SU-DHL-6 (cell line): ENCODE measurements around the gene PKP2.

Experiments used
- H2AFZ ChIP-seq: fragments of 200-600 bp; sonication (generic); 2 replicates; pipeline ENCODE4 v1.6.1; 2014; ENCODE audit warnings: low read depth, mild to moderate bottlenecking, moderate library complexity, mixed read lengths, antibody characterized with exemption, low read length; ENCODE audit not compliant: severe bottlenecking
- H3F3A ChIP-seq: fragments of 200-600 bp; shearing (Covaris generic); 2 replicates; pipeline ENCODE4 v1.6.0; 2016; ENCODE audit warnings: antibody characterized with exemption, mild to moderate bottlenecking; ENCODE audit not compliant: insufficient read depth
- H3K27ac ChIP-seq: fragments of 200-600 bp; sonication (generic); 2 replicates; pipeline ENCODE4 v1.5.1; 2016; ENCODE audit warnings: low read depth, mild to moderate bottlenecking, low read length, moderate library complexity, mixed read lengths
- H3K27me3 ChIP-seq: fragments of 200-600 bp; sonication (generic), shearing (Covaris generic); 2 replicates; pipeline ENCODE4 v1.6.0; 2014; ENCODE audit warnings: mild to moderate bottlenecking, low read length
- H3K36me3 ChIP-seq: fragments of 200-600 bp; sonication (generic); 2 replicates; pipeline ENCODE4 v1.6.1; 2014; ENCODE audit warnings: mild to moderate bottlenecking, low read length, mixed read lengths
- H3K4me2 ChIP-seq: fragments of 300-600, 200-600 bp; shearing (Covaris generic), sonication (generic); 2 replicates; pipeline ENCODE4 v1.6.0; 2014; ENCODE audit warnings: low read length, low read depth, mild to moderate bottlenecking; ENCODE audit not compliant: poor library complexity, severe bottlenecking
- H3K4me3 ChIP-seq: fragments of 200-600 bp; sonication (generic); 2 replicates; pipeline ENCODE4 v1.5.1; 2014; ENCODE audit warnings: antibody characterized with exemption, low read length, mild to moderate bottlenecking, mixed read lengths; ENCODE audit not compliant: insufficient read depth, poor library complexity, severe bottlenecking
- H3K79me2 ChIP-seq: fragments of 200-600 bp; sonication (generic); 2 replicates; pipeline ENCODE4 v1.6.1; 2014; ENCODE audit warnings: mild to moderate bottlenecking, low read length, moderate library complexity; ENCODE audit not compliant: insufficient read depth
- H3K9ac ChIP-seq: fragments of 200-600 bp; sonication (generic); 2 replicates; pipeline ENCODE4 v1.7.0; 2014; ENCODE audit warnings: mild to moderate bottlenecking, low read length
- H3K9me2 ChIP-seq: fragments of 200-600 bp; sonication (generic); replicated peaks from 2 replicates; pipeline ENCODE4 v1.6.1; 2014; ENCODE audit warnings: low read length; ENCODE audit not compliant: insufficient read depth
- H3K9me3 ChIP-seq: fragments of 200-600 bp; sonication (generic); 2 replicates; pipeline ENCODE4 v1.6.1; 2014; ENCODE audit warnings: low read length, mixed read lengths; ENCODE audit not compliant: insufficient read depth
- H4K20me1 ChIP-seq: fragments of 200-600 bp; sonication (generic); 2 replicates; pipeline ENCODE4 v1.6.1; 2014; ENCODE audit warnings: low read depth, mild to moderate bottlenecking, antibody characterized with exemption, low read length, moderate library complexity, mixed read lengths
- EZH2phosphoT487 ChIP-seq: fragments of 200-600 bp; sonication (generic), shearing (Covaris generic); conservative IDR thresholded peaks from 2 replicates; pipeline ENCODE4 v1.6.1; 2018; ENCODE audit warnings: mild to moderate bottlenecking, antibody characterized with exemption, low read length, moderate library complexity, mixed read lengths
- TF ChIP-seq, protein P1 (sequence below): fragments of 200-600 bp; sonication (generic); IDR thresholded peaks from one replicate; pipeline ENCODE4 v1.5.1; 2017; ENCODE audit warnings: antibody characterized with exemption, mild to moderate bottlenecking, low read length, moderate library complexity; ENCODE audit not compliant: insufficient read depth, poor library complexity, severe bottlenecking

PKP2 gene

DNA sequence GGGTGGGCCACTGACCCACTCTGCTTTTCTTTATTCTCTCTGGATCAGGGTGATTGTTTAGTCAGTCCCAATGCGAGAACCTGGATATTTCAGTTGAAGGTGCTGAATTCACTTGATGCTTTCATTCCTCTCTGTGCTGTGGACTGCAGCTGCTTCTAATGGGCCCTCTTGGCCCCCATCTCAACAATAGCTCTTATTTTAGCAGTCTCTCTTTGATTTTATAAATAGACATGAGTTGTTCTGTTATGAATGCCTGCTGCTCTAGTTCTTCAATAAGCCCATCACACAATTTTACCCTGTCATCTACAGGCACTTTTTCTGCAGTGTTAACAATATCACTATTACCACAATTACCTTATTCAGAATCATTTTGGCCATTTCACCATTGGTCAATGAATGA lies 86.7 kb downstream of the PKP2 start:
- H3K79me2 ChIP-seq = no peaks in the 10 kb centered on the region
- TF ChIP-seq EZH2phosphoT487 = no peak
- TF ChIP-seq, protein P1, sequence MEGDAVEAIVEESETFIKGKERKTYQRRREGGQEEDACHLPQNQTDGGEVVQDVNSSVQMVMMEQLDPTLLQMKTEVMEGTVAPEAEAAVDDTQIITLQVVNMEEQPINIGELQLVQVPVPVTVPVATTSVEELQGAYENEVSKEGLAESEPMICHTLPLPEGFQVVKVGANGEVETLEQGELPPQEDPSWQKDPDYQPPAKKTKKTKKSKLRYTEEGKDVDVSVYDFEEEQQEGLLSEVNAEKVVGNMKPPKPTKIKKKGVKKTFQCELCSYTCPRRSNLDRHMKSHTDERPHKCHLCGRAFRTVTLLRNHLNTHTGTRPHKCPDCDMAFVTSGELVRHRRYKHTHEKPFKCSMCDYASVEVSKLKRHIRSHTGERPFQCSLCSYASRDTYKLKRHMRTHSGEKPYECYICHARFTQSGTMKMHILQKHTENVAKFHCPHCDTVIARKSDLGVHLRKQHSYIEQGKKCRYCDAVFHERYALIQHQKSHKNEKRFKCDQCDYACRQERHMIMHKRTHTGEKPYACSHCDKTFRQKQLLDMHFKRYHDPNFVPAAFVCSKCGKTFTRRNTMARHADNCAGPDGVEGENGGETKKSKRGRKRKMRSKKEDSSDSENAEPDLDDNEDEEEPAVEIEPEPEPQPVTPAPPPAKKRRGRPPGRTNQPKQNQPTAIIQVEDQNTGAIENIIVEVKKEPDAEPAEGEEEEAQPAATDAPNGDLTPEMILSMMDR = no peak
- no peak overlapping the region for H2AFZ ChIP-seq
- H3K4me3 ChIP-seq = no peak overlapping the region
- no peaks in the 10 kb centered on the region for H3K9me2 ChIP-seq
- no peaks in the 10 kb centered on the region for H3K27me3 ChIP-seq
- no peak overlapping the region for H3K4me2 ChIP-seq
- H3K36me3 ChIP-seq = no peaks in the 10 kb centered on the region
- H3K9ac ChIP-seq = no peak overlapping the region
- H4K20me1 ChIP-seq = no peaks in the 10 kb centered on the region
- H3K9me3 ChIP-seq = 0 out of 2 replicates have a peak, but pooled peaks cover 3% of the 10 kb centered on the region
- no peak overlapping the region for H3K27ac ChIP-seq
- no peaks in the 10 kb centered on the region for H3F3A ChIP-seq

DNA sequence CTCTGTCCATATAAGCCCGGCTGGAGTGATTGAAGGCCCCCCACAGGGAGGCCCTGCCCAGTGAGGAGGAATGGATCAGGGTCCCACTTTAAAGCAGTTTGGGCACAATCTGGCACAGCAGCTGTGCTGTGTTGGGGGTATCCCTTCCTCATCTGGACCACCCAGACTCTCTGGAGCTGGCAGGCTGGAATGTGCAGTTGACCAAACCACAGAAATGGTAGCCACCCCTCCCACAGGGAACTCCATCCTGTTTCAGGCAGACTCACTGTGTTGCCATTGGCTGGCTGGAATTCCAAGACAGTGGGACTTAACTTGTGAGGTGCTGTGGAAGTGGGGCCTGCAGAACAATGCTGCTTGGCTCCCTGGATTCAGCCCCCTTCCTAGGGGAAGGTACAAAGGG lies 87.4 kb downstream of the PKP2 start:
- H3K4me3 ChIP-seq = no peak overlapping the region
- H2AFZ ChIP-seq = no peak overlapping the region
- H3K36me3 ChIP-seq = no peaks in the 10 kb centered on the region
- H3K27me3 ChIP-seq = no peaks in the 10 kb centered on the region
- no peak overlapping the region for H3K9ac ChIP-seq
- no peaks in the 10 kb centered on the region for H4K20me1 ChIP-seq
- H3K79me2 ChIP-seq = no peaks in the 10 kb centered on the region
- 0 out of 2 replicates have a peak, but pooled peaks cover 3% of the 10 kb centered on the region for H3K9me3 ChIP-seq
- TF ChIP-seq, protein P1 = no peak
- TF ChIP-seq EZH2phosphoT487 = no peak
- no peaks in the 10 kb centered on the region for H3F3A ChIP-seq
- no peaks in the 10 kb centered on the region for H3K9me2 ChIP-seq
- no peak overlapping the region for H3K4me2 ChIP-seq
- no peak overlapping the region for H3K27ac ChIP-seq

DNA sequence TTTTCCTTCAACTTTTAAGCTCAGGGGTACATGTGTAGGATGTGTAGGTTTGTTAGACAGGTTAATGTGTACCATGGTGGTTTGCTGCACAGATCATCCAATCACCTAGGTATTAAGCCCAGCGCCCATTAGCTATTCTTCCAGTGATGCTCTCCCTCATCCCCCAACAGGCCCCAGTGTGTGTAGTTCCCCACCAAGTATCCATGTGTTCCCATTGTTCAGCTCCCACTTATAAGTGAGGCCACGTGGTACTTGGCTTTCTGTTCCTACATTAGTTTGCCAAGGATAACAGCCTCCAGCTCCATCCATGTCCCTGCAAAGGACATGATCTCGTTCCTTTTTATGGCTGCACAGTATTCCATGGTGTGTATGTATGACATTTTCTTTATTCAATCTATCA lies 92.3 kb downstream of the PKP2 start:
- no peak overlapping the region for H3K9ac ChIP-seq
- H2AFZ ChIP-seq = no peak overlapping the region
- no peaks in the 10 kb centered on the region for H3K27me3 ChIP-seq
- no peak for TF ChIP-seq EZH2phosphoT487
- TF ChIP-seq, protein P1 = no peak
- H3K4me3 ChIP-seq = no peak overlapping the region
- H3K36me3 ChIP-seq = no peaks in the 10 kb centered on the region
- H3K79me2 ChIP-seq = no peaks in the 10 kb centered on the region
- no peak overlapping the region for H3K27ac ChIP-seq
- no peak overlapping the region for H3K4me2 ChIP-seq
- 0 out of 2 replicates have a peak, but pooled peaks cover 3% of the 10 kb centered on the region for H3K9me3 ChIP-seq
- no peaks in the 10 kb centered on the region for H4K20me1 ChIP-seq
- H3K9me2 ChIP-seq = no peaks in the 10 kb centered on the region
- H3F3A ChIP-seq = no peaks in the 10 kb centered on the region
